Pancreas (tissue), 10 donors: ENCODE results near the gene TCFL5. TPM values are rescaled to one million over a fixed set of nuclear protein-coding genes. Genes with fewer than 3 reads are reported as not detected.
"Not testable (repeated sequence)": the region's sequence is repeated elsewhere in the genome, so short reads cannot be mapped to it uniquely, and the experiment has no call there.

Source experiments
- ATAC-seq, 4 donors: fragments of 200-7000 bp; cut with Tn5 transposase; one replicate each; pipeline versions ENCODE4 v1.8.0 to v1.9.1; 2020; ENCODE audit warnings: mild to moderate bottlenecking in 4 of 4, moderate library complexity in 4 of 4
- DNase-seq, 6 donors: peaks; one replicate each; pipeline ENCODE4 v3.0.0-alpha.2; 2020
- FAIRE-seq: peaks from 2 replicates; lab custom pipeline; 2012; peaks lifted over from hg19 to GRCh38; lab: Jason Lieb, UNC
- H3K27ac ChIP-seq, 4 donors: fragments of 200-600 bp; sonication (generic); 1 replicate in 3 of 4; 2 replicates in 1 of 4; pipeline versions ENCODE4 v1.5.0 to v1.8.0; 2020
- H3K27me3 ChIP-seq, 4 donors: fragments of 200-600 bp; one replicate each; pipeline ENCODE4 v1.8.0; 2021
- H3K36me3 ChIP-seq, 3 donors: fragments of 200-600 bp; sonication (generic) in 1 of 3; one replicate each; pipeline versions ENCODE4 v1.5.0 to v1.8.0; 2020 to 2021
- H3K4me1 ChIP-seq, 3 donors: fragments of 200-600 bp; one replicate each; pipeline ENCODE4 v1.8.0; 2021
- H3K4me3 ChIP-seq, 4 donors: fragments of 200-600 bp; sonication (generic) in 2 of 4; one replicate each; pipeline versions ENCODE4 v1.5.0 to v1.8.0; 2020 to 2021
- H3K9me3 ChIP-seq, 4 donors: fragments of 200-600 bp; one replicate each; pipeline ENCODE4 v1.8.0; 2021
- WGBS, 2 donors: extraction: QIAGEN DNeasy Blood & Tissue Kit; methylation state at CpG; one replicate each; pipeline ENCODE4 v1.1.7; 2013; 5-methylcytosine and 5-hydroxymethylcytosine counted together
- intact Hi-C, 3 donors: fragments of 100-400 bp; cut with DNase I; formaldehyde crosslinking; loops; one replicate each; pipeline versions ENCODE4 v1.11.1 to v1.14.2; 2022
- polyA plus RNA-seq, 2 donors: library from polyadenylated mRNA; stranded (reverse); fragments of 200-250 nt; gene quantifications; one replicate each; pipeline ENCODE4 v1.2.3, GENCODE V29; 2013
- total RNA-seq, 6 donors: library from RNA; stranded (reverse); fragmentation: NEBNext Ultra II Directional in 4 of 6; extraction: Animal tissue kit (Norgen Biotek cat#: 25700) in 4 of 6; gene quantifications; one replicate each; pipeline versions ENCODE4 v1.2.1 to v1.2.4, GENCODE V29; 2021 to 2023
- TF ChIP-seq, protein P1 (sequence below), 4 donors: fragments of 200-600 bp; sonication (generic) in 3 of 4; IDR thresholded peaks; one replicate each; pipeline versions ENCODE4 v1.5.0 to v1.8.0; 2021; ENCODE audit warnings: antibody characterized with exemption in 4 of 4
- donor health status: healthy with polysubstance abuse.
- donor health status: DM: no; HTN: no; CAD: no; lungs with moderate emphysema.
- donor health status: DM: no; HTN: no; CAD: no.
- donor health status: control.
- donor health status: control.
- donor health status: Bipolar disorder and iron deficiency.
- donor health status: DM: yes; HTN: yes; CAD: no.
- donor health status: DM: no; HTN: no; CAD: no.
- donor health status: DM: no; HTN: no; CAD: no.
- donor health status: DM: yes; HTN: yes; CAD: no.

The TCFL5 gene
- total and polyA plus RNA-seq, 8 donors: 2.5 to 4.9 (median 4.0) TPM

DNA sequence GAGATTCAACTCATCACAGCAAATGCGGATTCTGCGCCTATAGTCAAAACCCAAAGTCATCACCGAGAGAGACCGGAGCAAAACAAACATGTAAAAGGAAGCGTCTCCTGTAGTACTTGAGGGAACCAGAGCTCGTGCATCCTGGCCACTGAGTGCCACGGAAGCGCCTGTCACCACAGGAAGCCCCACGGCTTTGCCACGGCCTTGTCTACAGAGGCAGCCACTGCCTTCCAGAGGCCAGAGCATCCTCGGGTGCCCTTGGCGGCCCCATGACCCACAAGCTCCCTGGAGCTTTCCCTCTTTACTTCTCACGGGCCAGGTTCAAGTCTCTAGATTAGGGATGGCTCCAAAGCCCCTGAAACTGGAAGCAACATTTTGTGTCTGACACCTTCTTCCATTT lies 7.5 kb downstream of the TCFL5 start:
- 93 to 95% methylated on average over 13 of the region's 13 CpGs for WGBS, 2 donors
- peaks cover 0 to 6% (median 0%) of the 10 kb centered on the region in 3 donors for H3K36me3 ChIP-seq
- ATAC-seq (no peak), DNase-seq (peak in 1 of 6 donors; percentile 16), FAIRE-seq (no peak)
- TF ChIP-seq, protein P1, sequence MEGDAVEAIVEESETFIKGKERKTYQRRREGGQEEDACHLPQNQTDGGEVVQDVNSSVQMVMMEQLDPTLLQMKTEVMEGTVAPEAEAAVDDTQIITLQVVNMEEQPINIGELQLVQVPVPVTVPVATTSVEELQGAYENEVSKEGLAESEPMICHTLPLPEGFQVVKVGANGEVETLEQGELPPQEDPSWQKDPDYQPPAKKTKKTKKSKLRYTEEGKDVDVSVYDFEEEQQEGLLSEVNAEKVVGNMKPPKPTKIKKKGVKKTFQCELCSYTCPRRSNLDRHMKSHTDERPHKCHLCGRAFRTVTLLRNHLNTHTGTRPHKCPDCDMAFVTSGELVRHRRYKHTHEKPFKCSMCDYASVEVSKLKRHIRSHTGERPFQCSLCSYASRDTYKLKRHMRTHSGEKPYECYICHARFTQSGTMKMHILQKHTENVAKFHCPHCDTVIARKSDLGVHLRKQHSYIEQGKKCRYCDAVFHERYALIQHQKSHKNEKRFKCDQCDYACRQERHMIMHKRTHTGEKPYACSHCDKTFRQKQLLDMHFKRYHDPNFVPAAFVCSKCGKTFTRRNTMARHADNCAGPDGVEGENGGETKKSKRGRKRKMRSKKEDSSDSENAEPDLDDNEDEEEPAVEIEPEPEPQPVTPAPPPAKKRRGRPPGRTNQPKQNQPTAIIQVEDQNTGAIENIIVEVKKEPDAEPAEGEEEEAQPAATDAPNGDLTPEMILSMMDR (IDR thresholded peaks at IDR 0.05): no peak
- no peak overlapping the region for H3K27ac ChIP-seq
- intact Hi-C loops: no loop called here
- H3K9me3 ChIP-seq: no peaks in the 10 kb centered on the region
- no peaks in the 10 kb centered on the region for H3K27me3 ChIP-seq
- H3K4me3 ChIP-seq: no peak overlapping the region
- no peaks in the 10 kb centered on the region for H3K4me1 ChIP-seq

DNA sequence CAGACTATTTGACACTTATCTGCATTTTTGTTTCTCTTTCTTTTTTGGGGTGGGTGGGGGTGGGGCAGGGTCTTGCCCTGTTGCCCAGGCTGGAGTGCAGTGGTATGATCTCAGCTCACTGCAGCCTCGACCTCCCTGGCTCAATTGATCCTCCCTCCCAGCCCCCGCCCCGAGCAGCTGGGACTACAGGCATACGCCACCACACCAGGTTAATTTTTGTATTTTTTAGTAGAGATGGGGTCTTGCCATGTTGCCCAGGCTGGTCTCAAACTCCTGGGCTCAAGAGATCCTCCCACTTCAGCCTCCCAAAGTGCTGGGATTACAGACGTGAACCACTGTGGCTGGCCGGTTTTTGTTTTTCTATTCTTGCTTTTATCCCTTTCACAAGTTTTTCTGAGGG lies 8.3 kb downstream of the TCFL5 start:
- FAIRE-seq, H3K27me3 ChIP-seq, H3K27ac ChIP-seq, intact Hi-C loops, H3K36me3 ChIP-seq, ATAC-seq, H3K9me3 ChIP-seq, H3K4me1 ChIP-seq, H3K4me3 ChIP-seq: not testable (repeated sequence)
- peak in 1 of 6 donors; percentile 26 for DNase-seq
- 79 to 91% methylated on average over 6 of the region's 6 CpGs for WGBS, 2 donors

DNA sequence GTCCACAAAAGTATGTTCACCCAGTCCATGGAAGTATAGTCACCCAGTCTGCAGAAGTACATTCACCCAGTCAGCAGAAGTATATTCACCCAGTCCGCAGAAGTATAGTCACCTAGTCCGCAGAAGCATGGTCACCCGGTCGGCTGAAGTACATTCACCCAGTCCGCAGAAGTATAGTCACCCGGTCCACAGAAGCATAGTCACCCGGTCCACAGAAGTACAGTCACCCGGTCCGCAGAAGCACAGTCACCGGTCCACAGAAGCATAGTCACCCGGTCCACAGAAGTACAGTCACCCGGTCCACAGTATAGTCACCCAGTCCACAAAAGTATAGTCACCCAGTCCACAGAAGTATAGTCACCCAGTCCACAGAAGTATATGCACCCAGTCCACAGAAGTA lies 8.8 kb downstream of the TCFL5 start:
- DNase-seq (no peak), ATAC-seq (no peak), FAIRE-seq (no peak)
- intact Hi-C loops: no loop called here
- WGBS, 2 donors: 94% methylated on average over 12 of the region's 12 CpGs
- TF ChIP-seq, protein P1 (IDR thresholded peaks at IDR 0.05): no peak
- H3K27me3 ChIP-seq: no peaks in the 10 kb centered on the region
- H3K4me1 ChIP-seq: no peaks in the 10 kb centered on the region
- no peaks in the 10 kb centered on the region for H3K9me3 ChIP-seq
- no peak overlapping the region for H3K27ac ChIP-seq
- peaks cover 0 to 6% (median 0%) of the 10 kb centered on the region in 3 donors for H3K36me3 ChIP-seq
- H3K4me3 ChIP-seq: no peak overlapping the region

DNA sequence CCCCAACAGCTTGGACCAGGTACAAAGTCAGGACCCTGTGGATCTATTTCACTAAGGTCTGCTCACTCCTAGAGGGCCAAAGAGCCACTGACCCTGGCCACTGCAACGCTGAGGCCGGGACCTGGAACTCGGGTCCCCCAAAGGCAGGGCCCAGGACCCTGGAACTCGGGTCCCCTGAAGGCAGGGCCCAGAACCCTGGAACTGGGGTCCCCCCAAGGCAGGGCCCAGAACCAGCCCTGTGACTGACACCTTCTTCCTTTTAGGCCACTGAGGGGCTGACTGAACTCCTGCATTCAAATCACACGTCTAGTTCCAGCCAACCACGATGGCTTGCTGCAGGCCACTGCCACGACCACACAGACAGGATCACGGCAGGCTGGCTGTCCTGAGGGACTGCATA lies 9.4 kb downstream of the TCFL5 start:
- Histone ChIP-seq H3K4me1 (no peaks in the 10 kb centered on the region), H3K27ac (no peak overlapping the region), H3K36me3 (peaks cover 0 to 5% (median 0%) of the 10 kb centered on the region in 3 donors), H3K4me3 (no peak overlapping the region), H3K27me3 (no peaks in the 10 kb centered on the region), H3K9me3 (no peaks in the 10 kb centered on the region)
- TF ChIP-seq, protein P1 (IDR thresholded peaks at IDR 0.05): no peak
- intact Hi-C loops: no loop called here
- 88 to 91% methylated on average over 8 of the region's 8 CpGs for WGBS, 2 donors
- no peak for ATAC-seq
- peak in 1 of 6 donors; percentile 40 for DNase-seq
- no peak for FAIRE-seq

DNA sequence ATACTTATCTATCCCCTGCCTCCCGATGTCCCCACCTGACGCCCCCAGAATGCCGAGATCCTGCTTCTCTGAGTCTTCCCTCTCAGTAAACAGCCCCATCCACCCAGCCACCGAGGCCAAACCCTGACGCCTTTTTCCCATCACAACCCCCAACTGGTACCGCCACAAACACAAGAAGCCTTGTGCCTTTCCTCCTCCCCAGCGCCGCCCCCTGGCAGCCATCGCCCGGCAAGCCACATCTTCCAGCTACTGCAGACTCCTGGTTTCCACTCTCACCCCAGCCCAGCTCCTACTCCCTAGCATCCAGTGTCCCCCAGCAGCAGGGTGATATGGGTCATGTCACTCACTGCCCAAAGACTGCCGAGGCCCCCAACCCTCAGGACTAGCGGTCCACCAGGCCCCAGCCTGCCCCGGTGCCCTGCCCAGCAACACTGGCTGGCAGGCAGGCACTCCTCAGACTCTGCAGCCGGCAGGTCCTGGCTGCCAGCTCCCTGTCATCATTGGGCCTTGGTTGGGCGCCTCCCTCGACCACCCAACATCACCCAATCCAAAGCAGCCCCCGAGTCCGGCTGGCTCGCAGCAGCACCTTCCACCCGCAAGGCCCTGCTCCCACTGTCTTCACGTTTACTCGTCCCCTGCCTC lies 11.2 kb downstream of the TCFL5 start:
- ATAC-seq (no peak), FAIRE-seq (no peak), DNase-seq (peak in 1 of 6 donors; percentile 47)
- intact Hi-C loops: no loop called here
- Histone ChIP-seq H3K36me3 (no peaks in the 10 kb centered on the region), H3K9me3 (no peaks in the 10 kb centered on the region), H3K27me3 (no peaks in the 10 kb centered on the region), H3K4me1 (no peaks in the 10 kb centered on the region), H3K27ac (no peak overlapping the region), H3K4me3 (no peak overlapping the region)
- TF ChIP-seq, protein P1 (IDR thresholded peaks at IDR 0.05): no peak
- 90 to 92% methylated on average over 22 of the region's 22 CpGs for WGBS, 2 donors
